HG03159 (cell line): ENCODE data around the gene LGALS12.

Experiments
- ATAC-seq: cut with Tn5 transposase; IDR thresholded peaks from one replicate; pipeline ENCODE4 v1.9.1; 2021; ENCODE audit warnings: mild to moderate bottlenecking, moderate library complexity; ENCODE audit not compliant: unreplicated experiment

LGALS12 gene, protein sequence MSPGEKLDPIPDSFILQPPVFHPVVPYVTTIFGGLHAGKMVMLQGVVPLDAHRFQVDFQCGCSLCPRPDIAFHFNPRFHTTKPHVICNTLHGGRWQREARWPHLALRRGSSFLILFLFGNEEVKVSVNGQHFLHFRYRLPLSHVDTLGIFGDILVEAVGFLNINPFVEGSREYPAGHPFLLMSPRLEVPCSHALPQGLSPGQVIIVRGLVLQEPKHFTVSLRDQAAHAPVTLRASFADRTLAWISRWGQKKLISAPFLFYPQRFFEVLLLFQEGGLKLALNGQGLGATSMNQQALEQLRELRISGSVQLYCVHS

DNA sequence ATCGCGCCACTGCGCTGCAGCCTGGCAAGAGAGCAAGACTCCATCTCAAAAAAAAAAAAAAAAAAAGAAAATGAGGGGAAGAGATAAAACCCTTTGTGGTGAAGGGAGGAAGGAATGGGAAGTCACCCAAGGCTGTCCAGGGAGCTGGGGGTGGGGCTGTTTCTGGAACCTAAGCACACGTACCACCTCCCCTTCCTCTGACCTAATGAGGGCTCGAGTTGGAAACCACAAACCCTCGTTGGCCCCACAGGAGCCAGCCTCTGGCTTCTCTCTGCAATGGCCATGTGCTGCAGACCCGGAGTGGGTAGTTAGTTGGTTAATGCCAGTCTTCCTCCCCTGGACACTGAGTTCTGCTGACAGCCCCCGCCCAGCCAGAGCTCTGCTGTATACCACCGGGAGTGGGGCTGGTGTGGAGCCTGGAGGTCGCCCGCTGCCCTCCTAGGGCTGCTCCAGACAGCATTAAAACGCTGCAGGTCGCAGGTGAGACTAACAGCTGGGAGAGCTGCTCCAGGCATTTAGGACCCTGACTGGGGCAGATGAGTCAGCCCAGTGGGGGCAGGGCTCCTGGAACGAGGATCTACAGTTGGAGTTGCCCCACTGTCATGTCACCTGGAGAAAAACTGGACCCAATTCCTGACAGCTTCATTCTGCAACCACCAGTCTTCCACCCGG lies at the start of gene LGALS12:
TSS of gene LGALS12 (plus strand) at position 228 of the 672 bp plus-strand sequence. CDS start at position 603, 375 bp downstream.
- no peak for ATAC-seq

DNA sequence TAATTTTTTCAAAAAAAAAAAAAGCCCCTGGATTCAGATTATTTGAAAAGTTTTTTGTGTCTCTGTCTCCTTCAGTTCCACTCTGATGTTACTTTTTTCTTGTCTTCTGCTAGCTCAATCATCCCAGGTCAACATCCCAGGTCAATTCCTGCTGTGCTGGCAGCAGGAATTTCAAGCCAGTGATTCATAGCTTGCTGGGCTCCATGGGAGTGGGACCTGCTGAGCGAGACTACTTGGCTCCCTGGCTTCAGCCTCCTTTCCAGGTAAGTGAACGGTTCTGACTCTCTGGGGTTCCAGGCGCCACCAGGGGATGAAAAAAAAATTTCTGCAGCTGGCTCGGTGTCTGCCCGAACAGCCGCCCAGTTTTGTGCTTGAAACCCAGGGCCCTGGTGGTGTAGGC lies 46.3 kb upstream of the LGALS12 start:
- ATAC-seq, result no peak

DNA sequence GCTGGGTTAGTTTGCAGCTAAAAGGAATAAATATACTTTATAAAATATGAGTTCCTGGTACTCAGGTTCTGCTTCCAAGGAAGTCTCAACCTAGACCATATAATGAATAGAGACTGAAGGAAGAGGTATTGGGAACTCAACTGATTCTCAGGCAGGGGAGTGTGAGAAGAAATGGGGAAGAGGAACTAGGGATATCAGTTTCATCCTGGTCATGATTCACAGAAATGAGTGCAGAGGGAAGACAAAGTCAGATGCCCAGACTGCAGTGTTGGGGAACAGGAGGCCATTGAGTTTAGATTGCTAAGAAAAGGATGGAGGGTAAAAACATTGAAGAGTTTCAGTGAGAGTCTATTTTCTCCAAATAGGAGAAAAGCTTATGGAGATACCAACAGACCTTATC lies 43.7 kb upstream of the LGALS12 start:
- ATAC-seq, result no peak

DNA sequence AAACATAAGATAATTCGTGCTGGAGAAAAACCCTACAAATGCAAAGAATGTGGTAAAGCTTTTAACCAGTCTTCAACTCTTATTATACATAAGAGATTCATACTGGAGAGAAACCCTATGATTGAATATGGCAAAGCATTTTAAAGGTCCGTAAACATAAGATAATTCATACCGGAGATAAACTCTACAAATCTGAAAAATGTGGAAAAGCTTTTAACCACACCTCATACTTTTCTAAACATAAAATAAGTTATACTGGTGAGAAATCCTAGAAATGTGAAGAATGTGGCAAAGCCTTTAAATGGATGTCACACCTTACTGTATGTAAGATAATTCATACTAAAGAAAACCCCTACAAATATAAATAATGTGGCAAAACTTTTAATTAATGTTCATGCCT lies 35.6 kb upstream of the LGALS12 start:
- no peak for ATAC-seq

DNA sequence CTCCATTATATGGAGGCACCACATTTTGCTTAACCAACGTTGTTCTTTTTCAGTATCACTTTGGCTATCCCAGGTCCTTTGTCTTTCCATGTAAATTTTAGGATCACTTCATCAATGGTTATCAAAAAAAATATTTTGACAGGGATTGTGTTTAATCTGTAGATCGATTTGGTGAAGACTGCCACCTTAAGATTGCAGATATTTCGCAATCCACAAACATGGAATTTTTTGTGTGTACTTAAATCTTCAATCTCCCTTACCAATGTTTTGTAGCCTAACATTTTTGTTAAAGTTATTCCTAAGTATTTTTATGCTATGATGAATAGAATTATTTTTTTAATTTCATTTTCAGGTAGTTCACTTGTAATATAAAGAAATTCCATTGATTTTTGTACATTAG lies 33.5 kb upstream of the LGALS12 start:
- no peak for ATAC-seq

DNA sequence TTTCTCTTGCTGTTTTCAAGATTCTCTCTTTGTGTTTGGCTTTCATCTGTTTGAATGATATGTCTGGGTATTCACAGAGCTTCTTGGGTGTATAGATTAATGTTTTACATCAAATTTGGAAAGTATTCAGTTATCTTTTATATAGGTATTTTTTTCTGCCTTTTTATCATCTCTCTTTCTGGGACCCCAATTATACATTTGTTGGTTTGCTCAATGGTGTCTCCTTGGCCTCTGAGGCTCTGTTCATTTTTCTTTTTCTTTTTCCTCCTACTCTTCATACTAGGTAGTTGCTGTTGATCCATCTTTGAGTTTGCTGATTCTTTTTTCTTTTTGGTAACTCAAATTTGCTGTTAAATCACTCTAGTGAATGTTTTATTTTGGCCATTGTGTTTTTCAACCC lies 29.3 kb upstream of the LGALS12 start:
- no peak for ATAC-seq

DNA sequence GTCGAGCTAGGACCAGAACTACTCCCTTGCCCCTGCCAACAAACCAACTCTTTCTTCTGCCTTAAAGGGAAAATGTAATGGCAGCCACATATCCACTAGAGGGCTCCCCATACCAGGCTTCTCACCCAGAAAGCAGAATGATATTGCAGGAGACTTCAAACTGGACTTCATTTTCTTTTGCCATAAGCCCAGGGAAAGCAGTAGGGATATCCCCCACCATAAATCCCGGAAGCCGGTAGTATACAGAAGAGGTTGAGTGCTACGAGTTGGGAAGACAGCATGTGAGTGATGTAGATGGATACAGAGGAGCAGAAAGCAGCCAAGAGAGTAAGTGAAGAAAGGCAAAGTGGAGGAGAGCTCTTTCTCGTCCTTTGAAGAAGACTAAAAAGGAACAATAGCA lies 27.0 kb upstream of the LGALS12 start:
- no peak for ATAC-seq

DNA sequence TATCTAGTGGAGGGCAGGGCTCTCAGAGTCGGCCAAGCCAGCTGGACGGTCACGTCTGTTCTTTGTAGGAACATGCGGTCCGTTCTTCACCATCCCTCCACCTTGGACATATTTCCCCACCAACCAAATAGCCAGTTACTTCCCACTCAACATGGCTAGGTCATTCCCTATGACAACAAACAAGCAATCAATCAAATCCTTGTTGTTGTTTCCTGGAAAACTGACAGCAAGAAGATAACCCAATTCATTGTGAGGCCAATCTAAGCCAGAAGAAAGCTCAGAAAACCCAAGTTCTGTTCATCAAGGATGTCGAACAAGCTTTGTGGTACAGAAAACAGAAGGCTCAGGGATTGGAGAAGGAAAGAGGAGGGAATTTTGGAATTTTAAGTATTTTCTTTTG lies 25.8 kb upstream of the LGALS12 start:
- ATAC-seq, result no peak

DNA sequence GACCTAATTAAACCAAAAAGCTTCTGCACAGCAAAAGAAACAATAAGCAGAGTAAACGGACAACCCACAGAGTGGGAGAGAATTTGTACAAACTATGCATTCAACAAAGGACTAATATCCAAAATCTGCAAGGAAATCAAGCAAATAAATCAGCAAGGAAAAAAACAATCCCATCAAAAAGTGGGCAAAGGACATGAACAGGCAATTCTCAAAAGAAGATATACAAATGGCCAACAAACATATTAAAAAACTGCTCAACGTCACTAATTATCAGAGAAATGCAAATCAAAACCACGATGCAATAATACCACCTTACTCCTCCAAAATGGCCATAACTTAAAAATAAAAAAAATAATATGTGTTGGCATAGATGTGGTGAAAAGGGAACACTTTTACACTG lies 20.1 kb upstream of the LGALS12 start:
- no peak for ATAC-seq

DNA sequence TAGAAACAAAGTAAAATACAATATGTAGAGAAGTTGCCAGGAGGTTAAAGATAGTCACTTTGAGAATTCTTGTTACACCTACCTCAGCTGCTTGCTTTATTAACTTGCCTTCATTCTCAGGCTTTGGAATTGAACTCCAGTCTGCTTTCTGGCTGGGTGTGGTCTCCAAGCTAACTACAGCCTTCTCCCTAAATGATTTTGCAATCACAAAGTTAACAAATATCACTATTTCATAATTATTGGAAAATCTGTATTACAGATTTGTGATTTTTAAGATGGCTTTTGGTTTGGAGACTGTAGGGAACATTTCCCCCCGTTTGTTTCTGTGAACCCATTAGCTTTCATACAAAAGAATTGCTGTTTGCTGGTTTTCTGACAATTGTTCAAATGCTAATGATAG lies 17.1 kb upstream of the LGALS12 start:
- ATAC-seq, result no peak

DNA sequence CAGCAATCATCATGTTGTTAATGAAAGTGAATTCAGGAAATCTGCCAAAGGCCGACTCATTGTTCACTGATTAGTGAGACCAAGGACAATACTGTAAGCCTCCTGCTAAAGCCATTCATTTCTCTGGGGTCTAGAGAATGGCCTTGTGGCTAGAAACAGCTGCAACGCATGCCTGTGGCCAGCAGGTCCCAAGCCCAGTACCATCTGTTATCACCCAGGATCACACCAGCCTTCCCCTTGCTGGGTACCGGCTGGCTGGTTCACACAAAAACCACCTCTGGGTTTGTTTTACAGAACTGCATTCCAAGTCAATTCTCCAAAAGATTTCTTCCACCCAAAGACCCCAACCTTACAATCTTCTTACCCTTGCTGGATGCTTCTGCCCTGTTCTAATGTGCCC lies 16.0 kb upstream of the LGALS12 start:
- ATAC-seq, result no peak

DNA sequence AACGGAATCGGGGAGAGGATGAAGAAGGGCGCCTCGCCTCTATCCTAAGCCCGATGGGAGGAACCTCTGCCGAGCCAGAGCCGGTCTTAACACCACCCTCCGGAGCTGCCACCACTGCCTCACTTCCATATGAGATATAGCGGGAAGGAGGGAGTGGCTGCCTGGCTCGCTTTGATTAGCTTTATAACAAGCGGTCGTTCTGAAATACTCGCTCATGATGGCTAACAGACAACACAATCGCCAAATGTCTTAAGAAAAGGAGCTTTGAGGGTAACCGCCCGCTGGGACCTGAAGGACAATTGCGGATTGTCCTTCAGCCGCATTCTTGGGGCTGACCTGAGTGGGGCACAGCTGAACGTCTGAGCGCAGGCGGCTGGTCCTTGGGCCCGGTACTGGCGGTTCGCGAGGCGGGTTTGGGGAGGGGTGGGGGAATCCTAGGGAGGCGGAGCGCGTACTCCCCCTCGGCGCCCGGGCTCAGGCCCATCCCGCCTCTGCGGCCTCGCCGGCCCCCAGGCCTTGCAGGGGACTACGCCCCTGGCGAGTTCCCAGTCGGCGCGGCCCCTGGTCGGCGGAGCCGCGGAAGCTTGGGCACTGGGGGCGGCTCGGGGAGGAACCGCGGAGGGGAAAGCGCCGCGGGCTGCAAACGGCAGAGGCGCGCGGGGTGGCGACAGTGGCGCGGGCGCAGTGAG lies 15.2 kb upstream of the LGALS12 start, which contains the start of gene PLAAT5:
TSS of gene PLAAT5 (minus strand) at position 617 of the 689 bp plus-strand sequence. CDS start at position 484, 133 bp downstream.
- no peak for ATAC-seq

DNA sequence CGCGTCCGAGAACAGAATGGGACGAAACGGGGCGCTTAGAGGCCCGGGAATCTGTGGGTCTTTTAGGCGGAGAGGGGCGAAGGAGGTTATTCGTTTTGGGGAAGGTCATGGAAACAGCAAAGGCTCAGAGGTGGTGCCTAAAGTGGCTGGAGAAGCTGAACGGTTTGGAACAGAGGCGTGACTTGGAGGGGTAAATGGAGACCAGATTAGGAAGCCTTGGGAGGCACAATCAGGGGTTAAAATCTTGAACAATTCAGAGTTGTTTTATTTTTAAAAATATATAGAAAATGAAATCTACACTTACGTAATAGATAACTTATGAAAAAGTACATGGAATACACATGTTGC lies 14.7 kb upstream of the LGALS12 start:
- no peak for ATAC-seq

DNA sequence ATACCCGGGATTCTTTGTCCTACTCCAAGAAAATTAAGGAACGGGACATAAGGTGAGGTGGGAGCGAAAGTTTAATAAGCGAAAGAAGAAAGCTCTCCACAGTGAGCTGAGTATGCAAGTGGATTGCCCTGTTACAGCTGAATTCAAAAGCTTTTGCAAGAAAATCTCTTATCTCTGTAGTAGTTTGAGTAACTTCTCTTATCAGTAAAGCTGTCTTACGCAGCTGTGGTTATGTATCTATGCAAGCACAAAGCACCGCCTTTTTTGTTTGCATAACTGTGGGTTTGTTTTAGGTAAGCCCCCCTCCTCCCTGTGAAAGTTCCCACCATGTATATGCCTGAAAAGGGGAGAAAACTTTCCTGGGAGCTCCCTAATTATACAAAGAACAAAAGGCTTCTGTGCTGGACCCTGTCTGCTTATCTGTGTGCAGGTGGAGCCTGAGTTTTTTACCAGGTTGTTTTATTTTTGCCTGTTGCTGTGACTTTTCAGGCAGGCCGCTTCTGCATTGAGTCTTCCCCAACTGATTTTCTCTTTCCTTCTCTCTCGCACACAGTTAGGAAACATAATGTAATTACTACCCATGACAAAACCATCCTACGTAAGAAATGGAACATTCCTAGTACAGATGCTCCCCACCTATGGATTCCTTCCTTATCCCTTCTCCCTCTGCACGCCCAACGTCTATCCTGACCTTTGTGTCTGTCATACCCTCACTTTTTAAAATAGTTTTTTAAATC lies 14.1 kb upstream of the LGALS12 start:
- no peak for ATAC-seq

DNA sequence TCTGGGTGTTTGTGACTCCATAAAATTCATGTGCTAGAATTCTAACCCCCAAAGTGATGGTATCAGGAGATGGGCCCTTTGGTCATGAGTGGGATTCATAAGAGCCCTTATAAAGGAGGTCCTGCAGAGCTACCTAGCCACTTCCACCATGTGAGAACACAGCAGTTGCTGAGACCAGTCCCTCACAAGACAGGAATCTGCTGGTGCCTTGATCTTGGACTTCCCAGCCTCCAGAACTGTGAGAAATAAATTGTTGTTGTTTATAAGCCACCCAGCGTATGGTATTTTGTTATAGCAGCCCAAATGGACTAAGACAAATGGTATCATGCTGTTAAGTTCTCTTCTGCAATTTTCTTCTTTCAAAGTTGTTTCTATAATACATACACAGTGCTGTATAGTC lies 13.4 kb upstream of the LGALS12 start:
- no peak for ATAC-seq

DNA sequence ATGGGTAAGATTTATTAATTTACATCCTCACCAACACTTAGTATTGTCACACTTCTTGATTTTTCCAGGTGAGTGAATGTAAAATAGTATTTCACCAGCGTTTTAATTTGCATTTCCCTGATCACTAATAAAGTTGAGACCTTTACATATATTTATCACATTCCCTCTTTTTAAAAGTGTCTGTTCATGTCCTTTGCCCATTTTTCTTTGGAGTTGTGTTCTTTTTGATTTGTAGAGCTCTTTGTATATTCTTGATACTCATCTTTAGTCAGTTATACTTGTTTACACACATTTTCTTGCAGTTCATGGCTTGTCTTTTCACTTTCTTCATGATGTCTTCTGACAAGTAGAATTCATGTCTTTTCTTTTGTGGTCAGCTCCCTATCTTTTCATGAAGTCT lies 12.8 kb upstream of the LGALS12 start:
- ATAC-seq, result no peak

DNA sequence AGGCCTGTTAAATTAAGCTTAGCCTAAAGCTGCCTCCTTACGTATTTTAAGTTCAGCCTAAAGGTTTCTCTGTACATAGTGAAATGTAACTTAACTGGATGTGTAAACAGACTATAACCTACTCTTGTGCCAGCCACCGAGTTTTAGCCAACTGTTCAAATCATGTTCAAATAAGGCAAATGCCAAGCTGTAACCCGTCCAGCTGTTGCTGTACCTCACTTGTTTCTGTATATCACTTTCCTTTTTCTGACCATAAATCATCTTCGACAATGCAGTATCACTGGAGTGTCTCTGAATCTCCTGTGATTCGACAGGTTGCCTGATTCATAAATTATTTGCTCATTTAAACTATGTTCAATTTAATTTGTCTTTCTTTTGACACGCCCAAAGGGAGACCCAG lies 10.9 kb upstream of the LGALS12 start:
- ATAC-seq, result no peak

DNA sequence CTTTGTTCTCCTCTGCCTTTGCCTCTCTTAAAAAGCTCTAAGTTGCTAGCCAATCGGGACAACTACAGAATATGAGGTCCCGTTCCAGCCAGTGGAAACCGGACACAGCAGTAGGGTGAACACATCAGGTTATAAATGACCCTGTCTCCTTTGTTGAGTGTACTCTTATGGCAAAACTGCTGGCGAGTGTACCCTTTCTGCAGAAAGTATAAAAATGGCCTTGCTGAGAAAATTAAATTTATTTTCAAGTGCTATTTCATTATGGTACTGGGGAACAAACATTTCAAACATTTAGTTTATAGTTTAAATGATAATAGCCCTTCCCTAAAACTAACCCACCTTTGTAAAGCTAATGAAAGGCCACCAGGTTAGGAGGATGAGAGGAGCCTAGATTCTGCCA lies 6.0 kb upstream of the LGALS12 start:
- no peak for ATAC-seq

DNA sequence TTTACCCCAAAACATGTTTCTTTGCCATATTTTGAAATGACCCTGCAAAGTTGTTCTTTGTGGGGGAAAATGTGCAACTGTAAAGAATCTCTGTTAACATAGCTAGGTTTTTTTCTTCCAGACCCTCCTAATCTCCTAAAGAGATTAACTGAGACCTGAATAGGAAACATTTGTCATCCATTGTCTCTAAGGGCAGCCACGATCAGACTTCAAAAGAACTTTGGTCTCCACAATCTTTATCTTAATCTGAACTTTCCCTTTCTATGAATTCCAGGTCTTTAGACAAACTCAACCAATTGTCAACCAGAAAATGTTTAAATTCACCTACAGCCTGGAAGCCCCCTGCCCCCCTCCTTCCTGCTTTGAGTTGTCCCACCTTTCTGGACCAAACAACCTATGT lies 4.6 kb upstream of the LGALS12 start:
- no peak for ATAC-seq

DNA sequence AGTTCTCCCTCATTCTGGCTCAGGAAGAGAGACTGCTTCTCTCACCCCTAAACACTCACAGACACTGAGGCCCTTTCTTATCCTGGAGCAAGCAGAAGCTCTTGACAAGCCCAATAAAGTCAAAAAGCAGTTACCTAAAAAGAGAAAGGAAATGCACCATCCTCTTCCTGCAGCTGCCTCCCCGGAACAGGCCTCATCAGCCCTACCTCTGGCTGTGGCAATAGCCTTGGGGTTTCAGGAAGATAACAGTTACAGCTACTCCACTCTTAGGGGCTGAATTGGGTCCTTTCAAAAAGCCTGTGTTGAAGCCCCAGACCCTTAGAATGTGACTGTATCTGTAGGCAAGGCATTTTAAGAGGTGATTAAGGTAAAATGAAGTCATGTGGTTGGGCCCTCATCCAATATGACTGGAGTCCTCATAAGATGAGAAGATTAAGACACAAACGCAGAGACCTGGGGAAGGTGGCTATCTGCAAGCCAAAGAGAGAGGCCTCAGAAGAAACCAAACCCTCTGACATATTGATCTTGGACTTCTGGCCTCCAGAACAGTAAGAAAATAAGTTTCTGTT lies 3.5 kb upstream of the LGALS12 start:
- ATAC-seq, result no peak

DNA sequence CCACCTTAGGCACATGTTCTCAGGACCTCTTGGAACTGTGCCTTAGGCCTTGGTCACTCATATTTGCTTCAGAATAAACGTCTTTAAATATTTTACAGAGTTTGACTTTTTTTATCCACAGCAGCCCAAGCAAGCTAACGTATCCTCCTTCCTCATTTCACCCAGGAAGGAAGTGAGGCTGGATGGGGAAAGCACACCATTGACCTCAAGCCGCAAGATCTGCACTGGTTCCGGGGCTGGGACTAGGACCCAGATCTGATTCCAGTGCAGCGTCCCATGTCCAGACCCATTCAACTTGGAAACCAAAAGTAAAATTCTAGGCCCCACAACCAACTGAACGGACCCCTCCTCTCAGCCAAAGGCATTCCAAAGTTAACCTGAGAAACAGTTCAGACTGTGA lies 2.4 kb upstream of the LGALS12 start:
- ATAC-seq, result no peak
